PC-9 (cell line): ENCODE data around the gene CDKN1C.

Experiments
- EZH2 ChIP-seq: fragments of 200-600 bp; sonication (generic); IDR thresholded peaks from 2 replicates; pipeline ENCODE4 v1.8.0; 2017; ENCODE audit warnings: antibody characterized with exemption, low read depth
- TF ChIP-seq, protein P1 (sequence below): fragments of 200-600 bp; sonication (generic); conservative IDR thresholded peaks from 2 replicates; pipeline ENCODE4 v1.6.1; 2017; ENCODE audit warnings: mixed run types, antibody characterized with exemption, mild to moderate bottlenecking, moderate library complexity

DNA sequence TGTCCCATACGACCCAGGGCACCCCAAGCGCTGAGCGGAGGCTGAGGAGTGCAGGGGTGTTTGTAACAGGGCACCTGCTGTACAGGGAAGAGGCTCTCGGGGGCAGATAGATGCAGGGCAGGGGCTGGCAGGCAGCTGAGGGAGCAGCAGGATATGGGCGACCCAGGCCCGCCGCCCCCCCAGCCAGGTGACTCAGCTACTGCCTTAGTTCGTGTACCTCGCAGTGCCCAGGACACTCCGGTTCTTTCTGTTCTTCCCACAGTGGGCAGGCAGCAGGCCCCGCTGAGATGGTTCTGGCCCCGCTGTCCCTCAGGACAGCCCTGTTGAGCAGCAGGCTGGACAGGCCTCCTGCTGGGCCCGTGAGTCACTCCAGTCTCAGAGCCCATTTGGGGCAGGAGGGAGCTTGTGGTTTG, 27.4 kb upstream of the CDKN1C start:
- TF ChIP-seq EZH2, result no peak
- TF ChIP-seq, protein P1, sequence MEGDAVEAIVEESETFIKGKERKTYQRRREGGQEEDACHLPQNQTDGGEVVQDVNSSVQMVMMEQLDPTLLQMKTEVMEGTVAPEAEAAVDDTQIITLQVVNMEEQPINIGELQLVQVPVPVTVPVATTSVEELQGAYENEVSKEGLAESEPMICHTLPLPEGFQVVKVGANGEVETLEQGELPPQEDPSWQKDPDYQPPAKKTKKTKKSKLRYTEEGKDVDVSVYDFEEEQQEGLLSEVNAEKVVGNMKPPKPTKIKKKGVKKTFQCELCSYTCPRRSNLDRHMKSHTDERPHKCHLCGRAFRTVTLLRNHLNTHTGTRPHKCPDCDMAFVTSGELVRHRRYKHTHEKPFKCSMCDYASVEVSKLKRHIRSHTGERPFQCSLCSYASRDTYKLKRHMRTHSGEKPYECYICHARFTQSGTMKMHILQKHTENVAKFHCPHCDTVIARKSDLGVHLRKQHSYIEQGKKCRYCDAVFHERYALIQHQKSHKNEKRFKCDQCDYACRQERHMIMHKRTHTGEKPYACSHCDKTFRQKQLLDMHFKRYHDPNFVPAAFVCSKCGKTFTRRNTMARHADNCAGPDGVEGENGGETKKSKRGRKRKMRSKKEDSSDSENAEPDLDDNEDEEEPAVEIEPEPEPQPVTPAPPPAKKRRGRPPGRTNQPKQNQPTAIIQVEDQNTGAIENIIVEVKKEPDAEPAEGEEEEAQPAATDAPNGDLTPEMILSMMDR, result no peak; the same call in 1 of the 2 replicates
